H1 (cell line): ENCODE data around the gene RBM47. TPM values are rescaled to one million over a fixed set of nuclear protein-coding genes. Genes with fewer than 3 reads are reported as not detected.

ENCODE experiments used
- KDM4A ChIP-seq: IDR thresholded peaks from one replicate; pipeline ENCODE4 v1.7.1; 2012; ENCODE audit warnings: low read depth, mild to moderate bottlenecking, moderate library complexity, low read length, inconsistent platforms; ENCODE audit not compliant: severe bottlenecking
- PHF8 ChIP-seq: fragments of 200-600 bp; sonication (generic); conservative IDR thresholded peaks from 2 replicates; pipeline ENCODE4 v1.7.1; 2012; ENCODE audit warnings: low read depth, mild to moderate bottlenecking, inconsistent platforms, low read length, moderate library complexity
- polyA plus RNA-seq, 7 experiments: library from polyadenylated mRNA; depleted of rRNA in 3 of 7; stranded (reverse) in 5 of 7; unstranded in 2 of 7; fragments of >200 nt in 5 of 7; fragments of 200-250 nt in 2 of 7; gene quantifications; 1 replicate in 5 of 7; 2 replicates in 1 of 7; 4 replicates in 1 of 7; pipeline versions ENCODE4 v1.2.1 to v1.2.3, GENCODE V29; 2011 to 2013; ENCODE audit warnings: missing spikeins in 2 of 7, mixed read lengths in 2 of 7
- total RNA-seq: library from RNA; stranded (reverse); fragmentation: NEBNext Ultra II Directional; extraction: Animal tissue kit (Norgen Biotek cat#: 25700); gene quantifications from 2 replicates; pipeline ENCODE4 v1.2.1, GENCODE V29; 2021
- TF ChIP-seq, protein P1 (sequence below): IDR thresholded peaks from 2 replicates; pipeline ENCODE4 v1.6.1; 2011; ENCODE audit warnings: low read length, improper control_type of control experiment
- TF ChIP-seq, protein P2 (sequence below): IDR thresholded peaks from 2 replicates; pipeline ENCODE4 v1.6.1; 2012; ENCODE audit warnings: inconsistent platforms

Gene RBM47
- total and polyA plus RNA-seq, 2 of the 8 experiments (the other 6 are each of a cell fraction or from before 2014, with no cell fraction given): 42.8 to 78.9 TPM

DNA sequence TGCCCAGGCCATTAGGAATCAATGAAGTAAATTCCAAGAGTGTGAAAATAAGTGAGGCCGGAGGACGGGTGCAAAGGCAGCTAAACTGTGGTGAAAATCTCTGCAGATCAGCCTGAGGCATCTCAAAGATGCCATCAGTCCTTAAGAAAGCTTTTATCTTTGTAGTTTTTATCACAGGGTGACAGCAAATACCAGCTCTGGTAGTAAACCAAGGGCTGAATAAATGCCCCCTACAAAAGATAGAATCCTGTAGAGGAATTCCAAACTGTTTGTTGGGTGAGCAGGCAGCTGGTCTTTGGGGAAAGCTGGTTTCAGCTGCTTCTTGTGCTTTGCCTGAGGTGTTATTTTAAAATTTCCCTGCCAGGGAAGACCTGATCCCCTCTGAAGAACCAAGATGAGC, 21.6 kb upstream of the RBM47 start (continued):
- TF ChIP-seq PHF8 (no peak), KDM4A (no peak)
- TF ChIP-seq, protein P1, sequence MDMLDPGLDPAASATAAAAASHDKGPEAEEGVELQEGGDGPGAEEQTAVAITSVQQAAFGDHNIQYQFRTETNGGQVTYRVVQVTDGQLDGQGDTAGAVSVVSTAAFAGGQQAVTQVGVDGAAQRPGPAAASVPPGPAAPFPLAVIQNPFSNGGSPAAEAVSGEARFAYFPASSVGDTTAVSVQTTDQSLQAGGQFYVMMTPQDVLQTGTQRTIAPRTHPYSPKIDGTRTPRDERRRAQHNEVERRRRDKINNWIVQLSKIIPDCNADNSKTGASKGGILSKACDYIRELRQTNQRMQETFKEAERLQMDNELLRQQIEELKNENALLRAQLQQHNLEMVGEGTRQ: no peak
- TF ChIP-seq, protein P2, sequence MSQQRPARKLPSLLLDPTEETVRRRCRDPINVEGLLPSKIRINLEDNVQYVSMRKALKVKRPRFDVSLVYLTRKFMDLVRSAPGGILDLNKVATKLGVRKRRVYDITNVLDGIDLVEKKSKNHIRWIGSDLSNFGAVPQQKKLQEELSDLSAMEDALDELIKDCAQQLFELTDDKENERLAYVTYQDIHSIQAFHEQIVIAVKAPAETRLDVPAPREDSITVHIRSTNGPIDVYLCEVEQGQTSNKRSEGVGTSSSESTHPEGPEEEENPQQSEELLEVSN: no peak
- TF ChIP-seq, all 59 proteins: peak for 0
